ENCODE results near the gene LBH. TPM values are rescaled to one million over a fixed set of nuclear protein-coding genes. Genes with fewer than 3 reads are reported as not detected.

Gene LBH
- total and polyA plus RNA-seq, 4 experiments from 2014 or later = 119 to 364 (median 236) TPM

GRCh38 chr2:30259827-30260679, 28.7 kb downstream of the LBH start:
- CTCF ChIA-PET (ENCODE audit: partially characterized antibody) = interaction anchor here (0.9 to 1.4 kb wide), 3 partner anchors 20 to 245 kb away, joined by 3 to 11 read pairs (median 4); no protein-coding TSS in a partner anchor
- no peak for DNase-seq
- Mint-ChIP-seq H3K27ac (peak overlapping the region; percentile 79 to 97 (median 90)), H3K36me3 (peaks cover 68 to 73% of the 10 kb centered on the region in 2 donors), H3K4me1 (peaks cover 61 to 95% (median 78%) of the 10 kb centered on the region in 4 donors), H3K27me3 (no peaks in the 10 kb centered on the region), H3K4me3 (peak overlapping the region in 5 of 8 donors; percentile 8 to 53 (median 32)), H3K9me3 (peaks cover 0 to 14% (median under 1%) of the 10 kb centered on the region in 8 donors)
- H3K36me3 ChIP-seq (ENCODE audit: insufficient read depth, low read length) = peaks cover 44% of the 10 kb centered on the region
- no peak overlapping the region for H3K27ac ChIP-seq (ENCODE audit: low read depth, low read length)
- H3K9me3 ChIP-seq (ENCODE audit: control insufficient read depth in 1 of 2, low read length in 2 of 2) = no peaks in the 10 kb centered on the region
- intact Hi-C loops (cut with micrococcal nuclease) = no loop called here
- POLR2A ChIA-PET (ENCODE audit: partially characterized antibody) = interaction anchor here (1.0 to 21.5 kb wide), 7 partner anchors 7 to 451 kb away, joined by 3 to 435 read pairs (median 4); partner anchors contain the start of gene LBH
- no peak overlapping the region for H3K4me3 ChIP-seq (ENCODE audit: low read length in 2 of 2)
- no peaks in the 10 kb centered on the region for H3K27me3 ChIP-seq (ENCODE audit: insufficient read depth, low read length)
- H3K4me1 ChIP-seq (ENCODE audit: insufficient read depth, low read length) = peaks cover 88% of the 10 kb centered on the region

DNA sequence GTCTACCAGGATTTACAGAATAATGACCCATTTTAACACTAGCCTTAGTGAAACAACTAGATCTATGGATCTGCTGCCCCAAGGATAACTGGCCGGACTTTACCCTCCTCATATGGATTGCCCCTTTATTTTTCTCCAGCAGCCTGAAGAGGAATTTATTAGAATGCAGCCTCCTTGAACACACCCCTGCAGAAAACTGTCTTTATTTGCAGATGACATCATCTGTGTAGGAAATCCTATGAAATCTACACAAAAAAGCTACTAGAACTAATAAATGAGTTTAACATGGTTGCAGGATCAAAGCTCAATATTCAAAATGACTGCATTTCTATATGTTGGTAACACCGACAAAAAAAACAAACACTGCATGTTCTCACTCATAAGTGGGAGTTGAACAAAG, 29.6 kb downstream of the LBH start:
- Histone ChIP-seq H3K4me1 (ENCODE audit: insufficient read depth, low read length) (peaks cover 88% of the 10 kb centered on the region), H3K4me3 (ENCODE audit: low read length in 2 of 2) (no peak overlapping the region), H3K36me3 (ENCODE audit: insufficient read depth, low read length) (peaks cover 37% of the 10 kb centered on the region), H3K27ac (ENCODE audit: low read depth, low read length) (no peak overlapping the region), H3K9me3 (ENCODE audit: control insufficient read depth in 1 of 2, low read length in 2 of 2) (no peaks in the 10 kb centered on the region), H3K27me3 (ENCODE audit: insufficient read depth, low read length) (no peaks in the 10 kb centered on the region)
- Mint-ChIP-seq H3K9me3 (peaks cover 0 to 14% (median under 1%) of the 10 kb centered on the region in 8 donors), H3K27me3 (no peaks in the 10 kb centered on the region), H3K4me3 (peak overlapping the region in 3 of 8 donors; percentile 32 to 58 (median 54)), H3K27ac (peak overlapping the region; percentile 36 to 97 (median 88)), H3K36me3 (peaks cover 61 to 66% of the 10 kb centered on the region in 2 donors), H3K4me1 (peaks cover 59 to 95% (median 80%) of the 10 kb centered on the region in 4 donors)
- CTCF ChIA-PET (ENCODE audit: partially characterized antibody) = interaction anchor here (2.9 kb wide), 1 partner anchor 22 kb away, joined by 16 read pairs; no protein-coding TSS in a partner anchor
- intact Hi-C loops (cut with micrococcal nuclease) = no loop called here
- POLR2A ChIA-PET (ENCODE audit: partially characterized antibody) = interaction anchor here (1.1 to 21.5 kb wide), 6 partner anchors 13 to 450 kb away, joined by 3 to 435 read pairs (median 4); partner anchors contain the start of gene LBH
- no peak for DNase-seq

DNA sequence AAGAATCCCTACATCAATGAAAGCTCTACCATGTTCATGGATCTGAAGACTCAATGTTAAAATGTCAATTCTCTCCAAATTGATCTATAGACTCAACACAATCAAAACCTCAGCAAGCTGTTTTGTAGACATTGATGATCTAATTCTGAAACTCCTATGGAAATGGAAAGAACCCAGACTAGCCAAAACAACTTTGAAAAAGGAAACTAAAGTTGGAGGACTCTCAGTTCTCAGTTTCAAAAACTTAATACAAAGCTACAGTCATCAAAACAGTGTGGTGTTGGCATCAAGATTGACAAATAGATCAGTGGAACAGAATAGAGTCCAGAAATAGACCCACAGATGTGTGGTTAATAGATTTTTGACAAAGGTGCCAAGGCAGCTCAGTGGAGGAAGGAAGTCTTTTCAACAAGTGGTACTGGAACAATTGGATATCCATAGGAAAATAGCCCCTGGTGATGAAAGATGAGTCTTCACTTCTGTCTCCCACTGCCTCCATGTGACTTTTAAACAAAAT, 30.4 kb downstream of the LBH start:
- Histone ChIP-seq H3K27me3 (ENCODE audit: insufficient read depth, low read length) (no peaks in the 10 kb centered on the region), H3K36me3 (ENCODE audit: insufficient read depth, low read length) (peaks cover 35% of the 10 kb centered on the region), H3K27ac (ENCODE audit: low read depth, low read length) (no peak overlapping the region), H3K4me1 (ENCODE audit: insufficient read depth, low read length) (peaks cover 88% of the 10 kb centered on the region), H3K9me3 (ENCODE audit: control insufficient read depth in 1 of 2, low read length in 2 of 2) (no peaks in the 10 kb centered on the region), H3K4me3 (ENCODE audit: low read length in 2 of 2) (no peak overlapping the region)
- peaks cover 58 to 95% (median 82%) of the 10 kb centered on the region in 4 donors for H3K4me1 Mint-ChIP-seq
- no peaks in the 10 kb centered on the region for H3K27me3 Mint-ChIP-seq
- ChIA-PET CTCF (ENCODE audit: partially characterized antibody) (interaction anchor here (0.6 to 2.9 kb wide), 3 partner anchors 22 to 122 kb away, joined by 3 to 16 read pairs (median 3); no protein-coding TSS in a partner anchor), POLR2A (ENCODE audit: partially characterized antibody) (interaction anchor here (0.9 to 21.5 kb wide), 7 partner anchors 8 to 161 kb away, joined by 3 to 435 read pairs (median 5); partner anchors contain the start of gene LBH)
- peak overlapping the region; percentile 17 to 97 (median 74) for H3K27ac Mint-ChIP-seq
- DNase-seq = no peak
- intact Hi-C loops (cut with micrococcal nuclease) = no loop called here
- peak overlapping the region in 2 of 8 donors; percentile 11 to 61 for H3K4me3 Mint-ChIP-seq
- peaks cover 56 to 62% of the 10 kb centered on the region in 2 donors for H3K36me3 Mint-ChIP-seq
- peaks cover 0 to 14% (median under 1%) of the 10 kb centered on the region in 8 donors for H3K9me3 Mint-ChIP-seq

- Mint-ChIP-seq H3K9me3 (peaks cover 0 to 14% (median under 1%) of the 10 kb centered on the region in 8 donors), H3K27ac (peak overlapping the region; percentile 67 to 97 (median 84)), H3K27me3 (no peaks in the 10 kb centered on the region), H3K4me3 (peak overlapping the region in 3 of 8 donors; percentile 33 to 62 (median 50)), H3K36me3 (peaks cover 45 to 52% of the 10 kb centered on the region in 2 donors), H3K4me1 (peaks cover 55 to 95% (median 81%) of the 10 kb centered on the region in 4 donors)
- no peak for DNase-seq
- Histone ChIP-seq H3K27ac (ENCODE audit: low read depth, low read length) (peak overlapping the region; percentile 8), H3K4me1 (ENCODE audit: insufficient read depth, low read length) (peaks cover 88% of the 10 kb centered on the region), H3K27me3 (ENCODE audit: insufficient read depth, low read length) (no peaks in the 10 kb centered on the region), H3K36me3 (ENCODE audit: insufficient read depth, low read length) (peaks cover 24% of the 10 kb centered on the region), H3K4me3 (ENCODE audit: low read length in 2 of 2) (no peak overlapping the region), H3K9me3 (ENCODE audit: control insufficient read depth in 1 of 2, low read length in 2 of 2) (no peaks in the 10 kb centered on the region)
- intact Hi-C loops (cut with micrococcal nuclease) = no loop called here
- POLR2A ChIA-PET (ENCODE audit: partially characterized antibody) = interaction anchor here (1.0 to 21.5 kb wide), 5 partner anchors 10 to 117 kb away, joined by 3 to 435 read pairs (median 5); partner anchors contain the start of gene LBH
- CTCF ChIA-PET (ENCODE audit: partially characterized antibody) = interaction anchor here (1.3 to 2.9 kb wide), 2 partner anchors 24 to 72 kb away, joined by 6 to 16 read pairs; no protein-coding TSS in a partner anchor
Measured at GRCh38 chr2:30262716-30263309, 31.5 kb downstream of the LBH start.

GRCh38 chr2:30264274-30264673, 32.9 kb downstream of the LBH start:
- ChIA-PET POLR2A (ENCODE audit: partially characterized antibody) (interaction anchor here (1.1 to 21.5 kb wide), 6 partner anchors 8 to 118 kb away, joined by 3 to 435 read pairs (median 30); partner anchors contain the start of genes LBH and YPEL5), CTCF (ENCODE audit: partially characterized antibody) (interaction anchor here (1.1 to 6.3 kb wide), 2 partner anchors 28 to 56 kb away, joined by 3 to 81 read pairs; no protein-coding TSS in a partner anchor)
- Histone ChIP-seq H3K27ac (ENCODE audit: low read depth, low read length) (no peak overlapping the region), H3K9me3 (ENCODE audit: control insufficient read depth in 1 of 2, low read length in 2 of 2) (no peaks in the 10 kb centered on the region), H3K4me1 (ENCODE audit: insufficient read depth, low read length) (peaks cover 86% of the 10 kb centered on the region), H3K4me3 (ENCODE audit: low read length in 2 of 2) (peak overlapping the region in 1 of 2 donors; percentile 1), H3K36me3 (ENCODE audit: insufficient read depth, low read length) (peaks cover 10% of the 10 kb centered on the region), H3K27me3 (ENCODE audit: insufficient read depth, low read length) (no peaks in the 10 kb centered on the region)
- peak overlapping the region; percentile 84 to 93 (median 90) for H3K27ac Mint-ChIP-seq
- H3K27me3 Mint-ChIP-seq = no peaks in the 10 kb centered on the region
- peaks cover 32 to 41% of the 10 kb centered on the region in 2 donors for H3K36me3 Mint-ChIP-seq
- peaks cover 0 to 14% (median under 1%) of the 10 kb centered on the region in 8 donors for H3K9me3 Mint-ChIP-seq
- DNase-seq = peak in 1 of 5 donors; percentile 40
- peak overlapping the region; percentile 8 to 94 (median 51) for H3K4me3 Mint-ChIP-seq
- H3K4me1 Mint-ChIP-seq = peaks cover 57 to 95% (median 81%) of the 10 kb centered on the region in 4 donors
- intact Hi-C loops (cut with micrococcal nuclease) = no loop called here
